GM15510 (cell line): ENCODE data around the gene ABCC5.

ENCODE experiments used
- POLR2A ChIP-seq: IDR thresholded peaks from 3 replicates; pipeline ENCODE4 v1.6.1; 2011; ENCODE audit warnings: borderline replicate concordance; ENCODE audit not compliant: insufficient read length; ENCODE audit errors: extremely low read depth

Gene ABCC5

GRCh38 chr3:183958226-183958625 is 59.5 kb downstream of the ABCC5 start:
- no peak for TF ChIP-seq POLR2A

GRCh38 chr3:183954875-183955274 is 62.8 kb downstream of the ABCC5 start:
- no peak for TF ChIP-seq POLR2A

- TF ChIP-seq POLR2A: no peak
Observed at GRCh38 chr3:183953471-183954070, 64.1 kb downstream of the ABCC5 start.

- no peak for TF ChIP-seq POLR2A
Observed at GRCh38 chr3:183951459-183951858, 66.2 kb downstream of the ABCC5 start.

- TF ChIP-seq POLR2A: no peak
Observed at GRCh38 chr3:183949690-183950089, 68.0 kb downstream of the ABCC5 start.

- TF ChIP-seq POLR2A: no peak
Observed at GRCh38 chr3:183946037-183946436, 71.6 kb downstream of the ABCC5 start.

GRCh38 chr3:183944775-183945174 is 72.9 kb downstream of the ABCC5 start:
- TF ChIP-seq POLR2A: no peak

- TF ChIP-seq POLR2A: no peak
Observed at GRCh38 chr3:183943739-183944138, 73.9 kb downstream of the ABCC5 start.

- no peak for TF ChIP-seq POLR2A
Observed at GRCh38 chr3:183941216-183941615, 76.5 kb downstream of the ABCC5 start.

- TF ChIP-seq POLR2A: no peak
Observed at GRCh38 chr3:183937601-183938286, 79.9 kb downstream of the ABCC5 start.

GRCh38 chr3:183933160-183933559 is 84.5 kb downstream of the ABCC5 start:
- no peak for TF ChIP-seq POLR2A

- no peak for TF ChIP-seq POLR2A
Observed at GRCh38 chr3:183931881-183932280, 85.8 kb downstream of the ABCC5 start.

GRCh38 chr3:183930086-183930485 is 87.6 kb downstream of the ABCC5 start:
- TF ChIP-seq POLR2A: no peak

- TF ChIP-seq POLR2A: no peak
Observed at GRCh38 chr3:183927059-183927458, 90.6 kb downstream of the ABCC5 start.

- no peak for TF ChIP-seq POLR2A
Observed at GRCh38 chr3:183924956-183925355, 92.7 kb downstream of the ABCC5 start.

GRCh38 chr3:183924543-183924942 is 93.1 kb downstream of the ABCC5 start:
- TF ChIP-seq POLR2A: no peak
